ENCODE results near the gene OPCML.

OPCML gene

DNA sequence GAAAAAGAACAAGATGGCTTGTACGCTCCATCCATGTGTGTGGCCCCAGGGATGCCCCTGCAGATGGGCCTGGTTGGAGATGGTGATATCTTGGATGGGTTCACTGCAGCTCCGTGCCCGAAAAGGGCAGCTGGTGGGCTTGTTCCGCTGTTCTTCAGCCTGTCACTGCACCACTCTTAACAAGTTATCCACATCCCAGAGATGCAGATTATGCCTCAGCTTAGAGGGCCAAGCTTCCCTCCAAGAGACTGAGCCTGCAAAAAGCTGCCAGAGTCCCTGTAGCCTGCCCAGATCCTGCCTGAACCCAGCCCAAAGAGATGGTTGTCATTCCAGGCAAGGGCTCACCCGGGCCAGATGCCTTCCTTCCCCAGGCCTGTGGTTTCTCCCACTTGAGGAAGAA is 308.0 kb downstream of the OPCML start:
- DNase-seq: no peak

DNA sequence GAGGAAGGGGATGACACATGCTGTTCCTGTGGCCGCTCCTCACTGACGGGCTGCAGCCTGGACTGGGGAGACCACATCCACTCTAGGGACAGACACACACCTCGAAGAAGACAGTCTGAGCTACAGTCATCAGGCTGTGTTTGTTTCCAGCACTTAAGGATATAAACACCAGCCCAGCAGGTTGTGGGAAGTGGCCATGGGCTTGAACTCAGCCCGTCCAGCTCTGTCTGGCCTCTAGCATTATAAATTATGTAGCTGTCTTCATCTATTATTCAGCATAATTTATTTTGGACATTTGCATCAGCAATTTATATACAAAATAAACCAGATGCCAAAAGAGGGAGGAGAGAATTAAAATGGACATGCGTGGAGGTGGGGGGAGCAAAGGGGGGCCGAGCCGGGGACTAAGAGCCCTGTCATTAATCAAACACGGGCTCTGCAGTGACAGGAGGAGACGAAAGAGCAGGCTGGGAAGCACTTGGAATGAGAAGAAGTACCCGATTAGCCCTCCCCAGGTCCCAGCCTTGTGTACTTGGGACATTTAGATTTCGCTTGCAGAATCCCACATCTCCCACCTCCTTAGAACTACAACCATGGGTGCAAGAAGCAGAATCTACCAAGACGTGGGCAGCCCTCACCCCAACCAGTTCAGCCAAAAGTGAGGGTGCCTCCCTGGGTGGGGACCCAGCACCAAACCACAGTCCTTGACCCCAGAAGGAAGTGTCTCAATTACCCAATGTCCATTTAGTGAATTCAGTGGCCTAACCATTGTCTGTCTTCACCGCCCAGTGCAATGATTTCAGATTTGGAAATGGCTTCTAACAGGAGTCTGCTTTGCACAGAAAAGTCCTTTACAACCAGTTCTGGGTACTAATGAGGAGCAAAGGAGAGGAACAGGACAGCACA is 309.6 kb downstream of the OPCML start:
- no peak for DNase-seq

DNA sequence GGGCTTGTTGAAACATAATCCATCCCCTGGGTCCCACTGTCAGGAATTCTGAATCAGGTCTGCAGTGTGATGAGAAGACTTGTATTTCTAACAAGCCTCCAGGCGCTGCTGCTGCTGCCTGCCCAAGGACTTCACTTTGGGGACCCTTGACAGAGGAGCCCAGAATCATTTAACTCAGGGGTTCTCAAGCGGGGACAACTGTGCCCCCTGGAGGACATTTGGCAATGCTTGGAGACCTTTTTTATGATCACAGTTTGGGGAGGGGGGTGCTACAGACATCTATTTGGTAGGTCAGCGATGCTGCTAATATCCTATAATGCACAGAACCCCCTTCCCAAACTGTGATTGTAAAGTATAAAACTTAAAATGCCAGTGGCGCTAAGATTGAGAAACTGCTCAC is 312.8 kb downstream of the OPCML start:
- no peak for DNase-seq

DNA sequence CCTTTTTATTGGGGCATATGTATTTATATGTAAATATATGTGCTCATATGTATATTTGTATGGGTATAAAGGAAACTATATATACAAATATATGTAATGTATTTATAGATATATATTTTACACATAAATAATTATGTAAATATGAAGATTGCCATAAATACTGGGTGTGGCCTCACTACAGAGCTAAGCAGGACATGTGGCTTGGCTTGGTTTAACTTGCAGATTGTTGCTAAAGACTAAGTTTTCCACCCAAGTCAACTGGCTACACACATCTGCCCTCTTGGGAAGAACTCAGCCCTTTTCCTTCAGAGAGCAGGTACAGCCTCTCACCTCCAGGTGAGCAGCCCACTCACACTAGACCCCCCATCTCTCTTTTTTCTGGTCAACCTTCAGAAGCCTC is 315.5 kb downstream of the OPCML start:
- DNase-seq: no peak

DNA sequence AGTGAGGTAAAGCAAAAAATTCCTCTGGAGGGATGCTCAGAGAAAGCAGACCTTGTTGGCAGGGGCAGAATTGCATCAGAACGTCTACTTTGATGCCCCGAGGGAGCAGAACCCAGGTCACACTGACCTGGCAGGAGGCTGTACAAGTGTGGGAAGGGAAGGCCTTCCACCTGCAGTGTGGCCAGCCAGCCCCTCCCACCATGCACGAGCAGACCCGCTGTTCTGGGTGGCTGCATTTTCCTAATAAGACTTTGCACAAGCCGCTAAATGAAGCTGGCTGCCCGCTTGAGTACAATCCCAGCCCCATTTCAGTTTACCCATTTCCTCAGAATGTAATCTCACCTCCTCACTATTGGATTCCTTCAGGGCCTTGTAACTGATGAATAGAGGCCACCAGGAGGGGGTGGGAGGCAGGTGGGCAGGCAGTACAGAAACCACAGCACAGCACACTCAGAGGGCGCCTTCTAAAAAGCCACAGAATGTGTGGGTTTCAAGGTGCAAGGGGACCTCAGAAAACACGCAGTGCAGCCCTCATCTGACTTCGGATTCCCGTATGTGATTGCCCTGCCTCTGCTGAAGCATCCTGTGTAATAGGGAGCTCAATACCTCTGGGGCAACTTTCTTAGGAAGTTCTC is 316.6 kb downstream of the OPCML start:
- DNase-seq: no peak

DNA sequence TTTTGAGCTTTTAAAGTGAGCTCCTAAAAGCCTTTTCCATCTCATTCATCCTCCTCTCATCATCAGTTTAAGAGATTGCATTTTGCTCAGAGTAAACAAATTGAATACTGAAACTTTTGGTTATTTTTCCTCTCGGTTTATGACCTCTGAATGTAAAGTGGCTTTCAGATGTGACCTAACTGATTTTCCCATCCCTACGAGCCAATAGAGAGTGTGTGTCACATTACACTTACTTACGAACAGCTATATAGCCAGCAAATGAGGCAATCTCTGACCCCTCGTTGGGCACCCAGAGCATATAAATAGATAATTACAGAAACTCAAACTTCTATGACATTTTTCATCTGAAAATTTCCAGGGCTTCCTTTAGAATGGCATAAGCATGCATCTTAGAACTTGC is 317.7 kb downstream of the OPCML start:
- DNase-seq: no peak

DNA sequence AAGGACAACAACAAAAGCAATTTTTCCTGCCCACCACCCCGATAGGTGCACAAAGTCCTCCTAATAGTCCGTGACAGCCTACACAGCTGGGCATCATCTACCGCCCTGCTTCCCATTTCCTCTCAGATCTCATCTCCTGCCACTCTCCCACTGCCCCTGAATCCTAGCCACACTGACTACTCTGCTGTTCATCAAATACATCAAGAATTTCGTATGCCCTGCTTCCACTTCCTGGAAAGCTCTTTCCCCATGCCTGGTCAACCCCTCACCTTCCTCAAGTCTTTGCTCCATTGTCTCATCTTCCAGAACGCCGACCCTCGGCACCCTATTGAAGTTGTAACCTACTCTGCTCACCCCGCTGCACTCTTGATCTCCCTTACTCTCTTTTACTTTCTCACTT is 320.1 kb downstream of the OPCML start:
- DNase-seq: no peak

DNA sequence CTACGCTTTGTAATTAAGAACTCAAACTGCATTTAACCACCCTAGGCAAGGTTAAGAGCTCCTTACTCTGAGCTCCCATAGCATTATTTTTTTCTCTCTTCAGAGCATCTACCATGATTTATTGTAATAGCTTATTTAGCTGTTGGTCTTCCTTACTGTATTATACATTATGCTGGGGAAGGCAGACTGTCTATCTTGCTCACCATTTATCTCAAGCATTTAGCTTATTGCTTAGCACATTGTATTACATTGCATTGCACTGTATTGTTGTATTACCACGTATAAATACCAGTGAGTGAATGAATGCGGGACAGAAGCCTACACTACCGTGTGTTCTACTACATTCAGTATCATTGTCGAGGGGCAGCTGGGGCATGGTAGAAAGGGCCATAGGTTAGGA is 324.3 kb downstream of the OPCML start:
- DNase-seq: no peak

DNA sequence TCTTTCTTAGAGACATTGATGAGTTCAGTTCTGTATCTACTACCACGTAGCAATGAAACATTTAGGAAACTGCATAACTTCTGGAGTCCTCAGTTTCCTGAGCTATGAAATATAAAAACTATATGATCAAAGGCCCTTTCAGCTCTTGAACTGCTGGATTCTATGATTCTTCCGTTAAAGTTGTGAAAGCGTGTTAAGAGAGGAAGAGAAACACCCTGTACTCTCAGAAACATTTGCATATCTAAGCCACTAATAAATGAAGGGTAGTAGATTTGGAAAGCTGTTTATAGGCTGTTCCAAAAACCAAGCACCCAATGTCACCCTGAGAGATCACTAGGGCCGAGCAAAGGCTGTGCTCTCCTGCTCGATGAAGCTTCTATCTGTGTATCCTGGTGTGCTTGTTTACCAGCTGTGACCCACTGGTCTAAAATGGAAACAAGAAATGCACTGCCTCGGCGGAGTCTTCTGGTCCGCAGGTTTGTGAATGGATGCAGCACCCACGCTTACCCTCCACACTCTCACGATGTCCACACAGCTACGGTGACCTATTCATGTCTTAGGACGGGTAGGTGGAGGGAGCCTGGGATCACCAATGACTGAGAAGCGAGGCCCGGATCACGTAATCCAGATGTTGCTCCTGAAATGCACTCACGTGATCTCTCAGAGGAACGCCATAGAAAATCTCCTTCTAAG is 325.8 kb downstream of the OPCML start:
- no peak for DNase-seq

DNA sequence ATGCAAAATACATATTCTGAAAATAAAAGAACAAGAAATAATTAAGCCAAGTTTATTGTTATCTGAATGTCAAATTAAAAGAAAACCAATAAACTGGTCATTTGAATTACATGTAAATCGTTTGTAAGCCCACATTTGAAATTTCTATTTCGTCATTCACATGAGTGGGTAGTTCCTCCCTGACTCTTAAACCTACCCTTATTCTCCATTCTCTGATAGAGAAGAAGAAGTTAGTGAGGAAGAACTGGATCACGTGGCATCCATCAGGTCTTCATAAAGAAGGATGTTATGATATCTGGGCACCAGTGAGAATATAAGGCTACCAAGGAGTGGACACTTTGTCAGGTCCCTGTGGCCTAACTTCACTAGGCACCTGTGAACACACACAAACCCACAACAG is 328.1 kb downstream of the OPCML start:
- DNase-seq: no peak

DNA sequence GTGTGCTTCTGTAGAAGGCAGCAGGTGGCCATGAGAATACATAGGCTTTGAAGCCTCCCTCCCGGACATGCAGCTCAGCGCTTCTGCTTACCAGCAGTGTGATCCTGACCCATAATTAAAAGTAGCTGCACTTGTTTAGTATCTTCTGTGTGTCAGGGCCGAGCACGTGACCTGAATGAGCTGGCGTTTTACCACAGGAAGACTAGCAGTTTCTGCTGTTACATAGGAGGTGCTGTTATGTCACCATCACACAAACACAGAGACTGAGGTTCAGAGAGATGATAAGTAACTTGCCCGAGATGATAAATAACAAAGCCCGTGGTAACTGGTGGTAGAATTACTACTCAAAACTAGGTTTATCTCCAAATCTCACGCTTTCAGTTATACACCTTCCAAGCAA is 329.5 kb downstream of the OPCML start:
- no peak for DNase-seq

DNA sequence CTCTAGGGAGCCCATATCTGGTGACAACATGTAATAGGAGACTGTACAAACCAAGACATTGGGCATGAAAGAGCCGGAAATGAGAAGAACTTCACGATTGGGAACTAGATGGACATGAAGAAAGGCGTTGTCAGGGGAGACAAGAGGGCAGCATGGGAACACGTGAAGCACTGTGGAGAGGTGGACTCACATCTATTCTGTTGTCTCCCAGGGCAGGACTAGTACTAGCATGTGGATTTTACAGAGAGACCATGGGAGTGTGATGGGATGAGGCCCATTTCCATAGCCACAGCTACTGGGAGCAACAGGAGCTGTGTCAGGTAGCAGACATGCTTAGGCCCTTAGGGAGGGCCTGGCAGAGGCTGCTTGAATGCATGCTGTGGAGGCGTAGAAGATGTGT is 333.9 kb downstream of the OPCML start:
- DNase-seq: no peak

DNA sequence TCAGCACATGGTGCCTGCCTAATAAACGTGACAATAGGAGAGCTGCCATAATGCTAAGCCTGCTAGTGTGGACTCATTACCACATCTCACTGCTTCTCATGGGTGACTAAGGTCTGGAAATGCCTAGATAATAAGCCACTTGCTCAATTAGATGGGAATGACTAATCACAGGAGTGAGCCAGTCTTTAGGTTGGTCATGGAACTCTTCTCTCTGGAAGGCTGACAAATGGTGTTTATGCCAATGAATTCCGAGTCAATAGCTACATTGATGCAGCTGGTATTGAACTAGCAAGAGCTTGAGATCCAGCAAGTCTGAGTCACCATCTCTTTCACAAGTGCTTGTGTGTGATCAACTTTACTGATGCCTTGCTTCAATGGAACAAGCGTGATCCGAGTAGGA is 334.9 kb downstream of the OPCML start:
- DNase-seq: no peak

DNA sequence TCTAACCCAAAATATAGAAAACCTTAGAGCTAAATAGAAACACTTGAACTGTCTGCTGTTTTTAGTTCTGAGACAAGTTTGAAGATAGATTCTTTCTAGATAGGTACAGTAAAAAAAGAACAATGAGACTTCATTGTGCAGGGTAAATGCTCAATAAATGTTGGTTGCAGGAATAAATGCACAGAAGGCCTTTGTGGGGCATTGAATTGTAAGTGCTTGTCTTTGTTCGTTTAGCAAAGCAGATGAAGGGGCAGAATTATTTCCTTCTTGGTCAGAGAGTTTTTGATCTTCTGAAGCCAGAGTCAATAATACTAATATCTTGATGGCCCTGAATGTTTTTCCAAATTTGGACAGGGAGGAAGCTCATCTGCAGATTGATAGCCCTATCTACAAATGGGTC is 340.4 kb downstream of the OPCML start:
- no peak for DNase-seq

DNA sequence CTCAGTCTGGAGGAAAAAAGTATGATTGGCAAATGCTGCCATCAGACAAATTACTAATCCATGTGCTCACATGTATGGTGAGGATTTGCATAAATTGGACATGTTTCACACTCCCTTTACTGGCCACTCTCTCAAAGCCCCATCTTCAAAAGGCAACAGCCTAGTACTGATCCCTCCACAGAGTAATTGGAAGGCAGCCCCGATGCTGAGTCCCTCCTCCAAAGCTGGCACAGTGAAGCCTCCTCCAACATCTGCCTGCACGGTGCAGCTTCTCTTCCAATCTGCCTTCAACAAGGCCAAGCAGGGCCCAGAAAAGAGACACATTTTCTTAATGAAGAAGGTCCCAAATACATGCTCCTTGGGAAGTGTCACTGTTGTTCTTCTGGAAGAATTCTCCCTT is 350.6 kb downstream of the OPCML start:
- DNase-seq: no peak

DNA sequence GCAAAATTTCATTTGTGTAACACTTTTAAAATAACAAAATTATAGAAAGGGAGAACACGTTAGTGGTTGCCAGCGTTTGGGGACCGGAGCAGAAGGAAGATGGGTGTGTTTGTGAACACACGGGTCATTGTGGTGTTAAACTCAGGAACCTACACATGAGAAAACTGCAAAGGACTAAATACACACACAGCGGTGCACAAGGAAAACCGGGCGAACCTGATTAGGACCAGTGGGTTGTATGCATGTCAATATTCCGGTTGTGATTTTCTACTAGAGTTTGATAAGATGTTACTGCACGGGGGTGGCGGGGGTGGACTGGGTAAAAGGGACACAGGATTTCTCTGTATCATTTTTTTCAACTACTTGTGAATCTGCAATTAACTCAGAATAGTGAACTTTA is 351.2 kb downstream of the OPCML start:
- DNase-seq: no peak

DNA sequence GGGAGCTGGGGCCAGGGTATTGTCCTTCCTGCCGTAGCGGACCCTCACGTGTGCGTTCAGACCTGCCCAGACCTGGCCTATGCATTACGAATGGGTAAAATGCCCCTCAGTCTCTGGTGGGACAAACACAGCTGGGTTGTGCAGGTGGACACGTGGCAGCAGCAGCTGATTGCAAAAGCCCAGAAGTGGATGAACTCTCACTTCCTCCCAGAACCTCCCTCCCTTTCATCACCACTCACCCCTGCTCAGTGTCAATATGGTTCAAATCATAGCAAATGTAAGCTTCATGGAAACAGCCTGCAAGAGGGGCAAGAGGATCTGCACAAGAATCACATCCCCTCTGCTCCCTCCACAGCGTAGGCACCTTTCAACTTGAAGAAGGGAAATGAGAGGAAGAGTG is 352.1 kb downstream of the OPCML start:
- no peak for DNase-seq

DNA sequence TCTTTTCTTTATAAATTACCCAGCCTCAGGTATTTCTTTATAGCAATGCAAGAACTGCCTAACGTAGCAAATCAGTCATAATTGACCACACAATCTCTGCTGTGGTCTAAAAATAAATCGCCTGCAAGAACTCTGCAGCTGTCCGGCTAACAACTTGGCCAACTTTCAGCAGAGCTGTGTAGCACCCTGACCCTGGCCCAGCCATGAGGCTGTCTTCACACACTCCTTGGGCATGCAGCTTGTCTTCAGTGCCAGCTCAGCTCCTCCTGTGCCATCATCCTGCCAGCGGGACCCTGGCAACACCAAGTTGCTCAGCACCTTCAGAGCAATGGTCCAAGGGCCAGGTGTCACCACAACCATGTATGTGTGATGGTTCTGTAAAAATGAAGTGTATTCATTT is 355.6 kb downstream of the OPCML start:
- DNase-seq: no peak

DNA sequence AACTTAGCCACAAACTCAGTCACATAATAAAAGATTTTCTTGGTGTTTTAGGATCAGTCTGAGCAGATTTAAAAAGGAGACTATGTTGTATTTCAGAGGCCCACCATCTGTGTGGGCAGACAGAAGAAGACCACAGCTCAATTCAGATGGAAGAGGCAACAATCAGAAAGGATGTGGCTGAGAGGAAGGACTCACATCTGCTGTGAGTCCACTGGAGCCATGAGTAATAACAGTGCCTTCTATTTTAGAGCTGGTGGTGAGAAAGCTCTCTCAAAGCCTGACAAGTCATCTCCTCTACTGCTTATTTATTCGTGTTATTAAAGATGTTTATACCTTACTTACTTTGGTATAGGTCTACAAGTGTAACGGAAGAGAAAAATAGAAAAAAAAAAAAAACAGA is 357.2 kb downstream of the OPCML start:
- no peak for DNase-seq

DNA sequence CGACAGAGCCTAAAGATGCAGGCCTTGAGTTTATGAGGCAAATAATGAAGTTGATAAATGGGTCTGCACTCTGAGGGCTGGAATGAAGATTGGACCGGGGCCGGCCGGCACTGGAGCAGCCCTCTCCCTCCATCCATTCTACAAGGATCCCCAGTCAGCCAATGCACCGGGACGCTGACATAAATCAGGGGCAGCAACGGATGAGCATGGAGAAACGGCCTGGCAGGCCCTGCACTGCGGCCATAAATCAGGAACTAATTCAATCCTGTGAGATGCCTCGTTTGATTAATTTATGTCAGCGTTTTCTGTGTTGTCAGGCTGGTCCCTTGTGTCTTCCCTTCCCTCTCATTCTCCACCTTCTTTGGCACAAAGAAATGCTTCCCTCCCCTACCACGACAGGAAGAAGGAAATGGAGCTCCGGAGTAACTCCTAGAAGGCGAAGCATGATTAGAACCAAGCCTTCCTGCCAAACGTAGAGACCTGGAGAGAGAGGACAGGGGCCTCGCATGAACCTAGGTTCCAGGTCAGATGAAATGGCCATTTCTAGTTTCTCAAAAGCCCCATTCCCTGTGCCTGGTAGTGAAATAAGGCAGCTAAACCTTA is 358.4 kb downstream of the OPCML start:
- no peak for DNase-seq

DNA sequence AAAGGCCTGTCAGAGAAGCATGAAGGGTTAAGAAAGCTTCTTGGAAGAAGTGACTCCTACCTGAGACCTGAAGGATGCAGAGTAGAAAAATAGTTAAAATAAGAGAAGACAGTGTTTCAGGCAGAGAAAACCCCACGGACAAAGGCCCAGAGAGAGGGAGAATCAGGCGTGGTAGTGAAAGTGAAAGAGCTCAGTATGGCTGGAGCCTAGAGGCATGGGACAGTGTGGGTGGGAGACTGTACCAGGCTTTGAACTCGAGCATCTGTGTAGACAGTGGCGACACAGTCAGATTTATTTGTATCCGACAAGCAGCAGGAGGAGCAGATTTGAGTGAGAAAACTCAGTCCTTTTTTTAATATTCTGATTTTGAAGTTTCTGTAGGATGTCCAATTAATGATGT is 360.0 kb downstream of the OPCML start:
- DNase-seq: no peak

DNA sequence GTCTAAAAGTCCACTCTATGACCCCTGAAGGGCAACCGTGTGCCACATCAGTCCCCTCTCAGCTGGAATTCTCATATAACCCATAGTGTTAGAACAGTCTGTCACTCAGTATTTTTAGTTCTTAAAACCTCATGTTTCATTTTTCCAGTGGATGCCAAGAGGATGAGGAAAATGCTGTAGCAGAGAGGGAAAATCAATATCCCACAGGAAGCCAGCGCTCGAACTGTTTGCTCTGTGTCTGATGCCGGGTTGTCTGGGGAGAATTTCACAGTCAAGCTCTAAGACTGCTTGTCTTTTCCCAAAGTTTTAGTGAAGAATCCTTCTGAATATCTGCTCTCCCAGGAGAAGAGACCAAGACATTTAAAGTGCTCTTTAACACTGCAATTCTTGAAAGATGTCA is 360.9 kb downstream of the OPCML start:
- no peak for DNase-seq

DNA sequence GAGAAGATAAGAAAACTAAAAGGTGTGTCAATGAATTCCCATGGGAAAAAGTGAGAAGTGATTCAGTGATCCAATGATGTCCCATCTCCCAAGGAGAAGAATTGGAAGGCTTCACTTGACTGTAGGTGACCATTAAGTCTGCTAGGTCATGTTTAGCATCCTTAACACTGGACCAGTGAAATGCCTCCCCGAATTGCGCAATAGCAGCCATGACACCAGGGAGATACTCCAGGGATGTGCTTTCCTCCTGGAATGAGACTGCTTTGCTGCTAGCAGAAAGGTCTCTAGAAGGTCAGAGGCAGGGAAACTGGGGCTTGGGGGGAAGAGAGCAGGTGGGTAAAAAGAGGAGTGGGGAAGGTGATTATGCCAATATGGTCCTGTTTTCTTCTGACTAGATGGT is 364.3 kb downstream of the OPCML start:
- no peak for DNase-seq

DNA sequence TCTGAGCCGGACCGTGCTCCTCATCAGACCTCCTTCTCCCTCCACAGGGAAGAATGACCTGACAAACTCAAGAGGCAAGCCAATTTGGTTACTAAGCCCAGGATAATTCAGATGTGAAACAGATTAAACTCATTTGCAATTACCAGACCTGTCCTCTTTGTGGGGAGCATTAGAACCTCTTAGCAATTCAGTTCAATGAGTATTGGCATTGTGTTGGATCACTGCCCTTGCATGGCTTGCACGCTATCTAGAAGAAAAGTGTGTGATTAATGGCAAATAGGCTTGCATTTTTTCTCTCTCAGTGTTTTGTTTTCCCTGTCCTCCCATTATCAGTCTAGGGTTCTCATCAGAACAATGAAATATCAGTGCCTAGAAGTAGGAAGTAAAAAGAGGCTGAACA is 365.6 kb downstream of the OPCML start:
- DNase-seq: no peak

Measured in activated T-cell treated with anti-CD3 and anti-CD28 coated beads, Interleukin-2, amount 50 U/mL, for 1 hour (primary cell).